HG03280 (cell line): ENCODE results near the gene BCAS3.

ENCODE experiments used
- ATAC-seq: cut with Tn5 transposase; IDR thresholded peaks from one replicate; pipeline ENCODE4 v1.9.1; 2021; ENCODE audit warnings: mild to moderate bottlenecking, moderate library complexity; ENCODE audit not compliant: unreplicated experiment

Gene BCAS3

DNA sequence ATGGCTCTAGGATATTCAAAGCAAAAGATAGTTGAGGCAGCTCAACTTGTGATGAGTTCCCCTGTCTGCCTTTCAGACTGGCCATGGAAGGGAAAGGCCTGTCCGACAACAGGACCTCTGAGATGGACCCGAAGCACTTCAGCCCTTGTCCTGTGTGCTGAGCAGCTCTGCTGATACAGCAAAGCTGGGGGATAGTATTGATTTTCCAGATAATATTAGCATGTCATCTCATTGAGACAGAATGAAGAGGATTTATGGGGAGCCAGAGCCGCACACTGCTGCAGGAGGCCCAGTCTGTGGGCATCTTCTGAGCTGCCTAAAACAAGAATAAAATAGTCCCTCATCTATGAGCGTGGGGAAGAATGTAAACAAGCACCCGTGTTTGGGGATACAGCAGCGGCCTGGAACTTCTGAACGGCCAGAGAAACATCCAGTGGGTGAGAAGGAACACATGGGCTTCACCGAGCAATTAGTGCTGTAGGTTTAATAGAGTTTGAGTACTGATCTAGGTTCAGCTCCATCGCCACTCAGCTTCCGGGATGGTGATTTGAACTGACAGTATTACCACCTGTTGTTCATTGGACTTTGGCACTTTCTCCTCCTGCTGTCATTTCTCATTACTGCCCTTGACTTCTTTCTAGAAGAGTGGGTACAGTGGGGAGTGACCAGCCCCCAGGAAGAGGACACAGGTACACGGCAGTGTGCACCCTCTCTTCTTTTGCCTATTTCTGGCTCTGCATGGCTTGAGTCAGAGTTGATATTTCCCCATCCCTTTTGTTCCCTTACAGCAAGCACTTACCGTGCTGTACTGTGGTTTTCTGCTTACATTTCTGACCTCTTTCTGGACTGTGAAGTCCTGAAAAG, 625.5 kb downstream of the BCAS3 start:
- no peak for ATAC-seq

DNA sequence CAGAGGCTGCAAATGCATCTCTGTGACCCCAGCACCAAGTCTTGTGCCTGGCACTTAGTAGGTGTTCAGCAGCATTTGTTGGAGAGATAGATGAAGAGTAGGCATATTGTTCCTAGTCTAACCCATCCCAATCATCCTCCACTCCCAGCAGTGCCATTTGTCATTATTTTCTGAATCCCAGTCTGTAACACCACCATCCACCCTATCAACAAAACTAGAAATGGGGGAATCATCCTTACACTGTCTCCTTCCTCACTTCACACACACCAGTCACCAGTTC, 626.1 kb downstream of the BCAS3 start:
- ATAC-seq = no peak

DNA sequence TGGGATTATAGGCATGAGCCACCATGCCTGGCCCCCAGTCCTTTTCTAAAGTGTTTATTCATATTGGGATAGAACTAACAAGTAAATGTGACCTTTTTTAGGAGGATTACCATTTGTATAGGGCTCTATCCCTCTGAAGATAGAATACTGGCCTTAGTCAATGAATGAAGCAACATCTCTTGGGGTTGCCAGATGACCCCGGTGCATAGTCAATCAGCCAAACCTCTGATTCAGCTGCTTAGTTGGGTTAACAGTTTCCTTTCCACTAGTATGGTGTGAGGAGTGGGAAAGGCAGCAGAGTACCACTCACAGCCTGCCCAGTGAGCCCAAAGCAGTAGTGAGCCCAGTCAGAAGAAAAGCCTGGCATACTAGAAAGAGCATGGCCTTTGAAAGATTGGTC, 627.4 kb downstream of the BCAS3 start:
- ATAC-seq = no peak

- ATAC-seq = no peak
Observed at GRCh38 chr17:61306003-61306402, 628.4 kb downstream of the BCAS3 start.

DNA sequence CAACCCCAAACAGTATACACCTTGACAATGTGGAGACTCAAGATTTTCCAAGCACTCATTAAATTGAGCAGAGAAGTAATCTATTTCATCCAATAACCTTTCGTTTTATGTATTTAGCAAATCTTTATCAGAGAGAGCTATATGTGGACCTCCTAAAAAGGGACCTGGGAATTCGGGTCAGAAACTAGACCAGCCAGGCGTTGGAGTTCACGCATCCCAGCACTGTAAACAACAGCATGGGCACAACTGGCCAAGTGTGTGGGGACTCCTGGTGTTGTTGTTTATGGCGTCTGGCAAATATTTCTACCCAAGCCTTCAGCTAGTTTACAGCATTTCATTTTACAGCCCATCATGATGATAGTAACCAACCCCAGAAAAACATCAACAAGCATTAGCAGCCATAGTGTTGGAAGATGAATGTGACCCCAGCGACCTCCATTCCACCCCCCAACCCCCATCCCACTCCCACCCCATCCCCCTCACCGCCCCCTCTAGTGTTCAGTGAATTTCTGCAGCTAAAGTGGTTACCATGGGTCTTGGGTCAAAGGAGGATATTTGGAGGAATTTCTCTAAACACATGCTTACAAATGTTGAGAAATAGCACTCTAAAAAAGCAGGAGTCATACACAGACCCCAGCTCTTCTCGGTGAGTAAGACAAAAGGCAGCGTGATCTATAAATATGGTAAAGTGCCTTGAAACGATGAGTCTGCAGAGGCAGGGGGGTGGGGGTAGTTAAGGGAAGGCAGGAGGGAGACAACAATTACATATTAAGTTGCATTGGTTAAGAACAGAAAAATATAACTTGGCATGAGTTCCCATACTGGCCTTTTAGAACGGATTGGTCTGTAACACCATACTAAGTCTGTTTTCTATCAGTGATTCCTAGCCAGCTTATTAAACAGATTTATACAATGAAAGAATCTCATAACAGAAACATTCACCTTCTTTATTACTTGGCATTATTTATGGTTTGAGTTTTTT, 630.5 kb downstream of the BCAS3 start:
- ATAC-seq = no peak

- ATAC-seq = no peak
Observed at GRCh38 chr17:61309362-61310256, 632.0 kb downstream of the BCAS3 start.

GRCh38 chr17:61310590-61310989, 632.9 kb downstream of the BCAS3 start:
- no peak for ATAC-seq

DNA sequence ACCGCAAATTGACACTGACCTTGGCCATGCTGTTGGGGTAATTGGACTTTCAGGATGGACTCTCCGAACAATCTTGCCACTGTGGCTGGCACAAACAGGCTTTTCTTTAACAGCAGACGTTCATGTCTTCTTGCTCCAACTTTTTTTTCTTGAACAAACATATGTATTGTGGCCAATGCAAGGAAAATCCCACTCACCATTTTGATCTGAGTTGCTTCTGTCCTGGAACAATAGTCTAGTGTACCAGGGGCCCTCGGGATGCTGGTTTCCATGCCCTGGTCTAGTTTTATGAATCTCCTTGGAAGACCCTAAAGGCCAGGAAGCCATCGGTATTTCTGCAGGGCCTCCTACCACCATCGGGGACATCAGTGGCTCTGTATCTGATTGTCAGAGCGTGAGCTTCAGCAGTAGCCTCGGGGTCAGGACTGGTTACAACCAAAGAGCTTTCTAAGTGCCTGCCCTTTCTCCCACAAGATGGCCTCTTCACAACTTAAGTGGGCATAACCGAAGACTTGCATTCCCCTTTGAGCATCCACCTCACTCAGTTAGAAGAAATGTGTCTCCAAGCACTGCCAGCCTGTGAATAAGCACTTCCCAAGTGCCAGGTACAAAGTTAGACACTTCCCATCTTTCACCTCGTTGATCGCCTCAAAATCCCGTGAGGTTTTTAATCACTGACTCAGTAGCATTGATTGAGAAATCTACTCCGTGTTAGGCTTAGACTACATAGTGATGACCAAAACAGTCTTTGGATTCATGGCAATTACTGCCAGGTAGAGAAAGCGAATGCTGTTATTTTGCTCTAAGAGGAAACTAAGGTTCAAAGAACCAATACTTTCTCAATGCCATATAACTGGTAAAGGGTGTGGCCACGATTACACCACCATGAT, 635.0 kb downstream of the BCAS3 start:
- ATAC-seq = no peak

GRCh38 chr17:61313461-61314326, 636.0 kb downstream of the BCAS3 start:
- ATAC-seq = no peak

GRCh38 chr17:61314368-61315078, 636.9 kb downstream of the BCAS3 start:
- ATAC-seq = no peak

DNA sequence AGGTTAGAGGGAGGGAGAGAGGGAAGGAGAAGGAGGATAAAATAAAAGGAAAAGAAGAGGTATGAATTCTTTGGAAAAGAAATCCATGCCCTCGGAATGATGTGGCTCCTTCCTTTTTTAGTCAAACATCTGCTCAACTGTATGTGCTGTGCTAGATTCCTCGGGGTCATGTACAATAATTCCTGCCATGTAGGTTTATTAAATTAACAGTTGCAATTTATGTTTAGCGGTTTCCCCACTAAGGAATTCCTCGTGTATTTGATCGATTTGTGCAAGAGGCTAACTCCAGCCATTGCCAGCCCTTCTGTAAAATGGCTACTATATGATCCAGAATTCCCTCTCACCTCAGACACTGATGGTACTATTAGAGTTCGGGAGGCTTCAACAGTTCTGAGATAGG, 639.0 kb downstream of the BCAS3 start:
- ATAC-seq = no peak

- ATAC-seq = no peak
Observed at GRCh38 chr17:61317779-61318178, 640.1 kb downstream of the BCAS3 start.

- no peak for ATAC-seq
Observed at GRCh38 chr17:61318684-61319098, 641.0 kb downstream of the BCAS3 start.

GRCh38 chr17:61321344-61321743, 643.7 kb downstream of the BCAS3 start:
- ATAC-seq = no peak

- ATAC-seq = no peak
Observed at GRCh38 chr17:61322325-61323002, 644.8 kb downstream of the BCAS3 start.

- ATAC-seq = no peak
Observed at GRCh38 chr17:61323003-61323908, 645.6 kb downstream of the BCAS3 start.
